RWPE1 (cell line): ENCODE measurements around the gene VPS52.

Experiments
- CTCF ChIA-PET: fragments of 350-600 bp; sonication (Branson Sonifier 250); formaldehyde crosslinking; extraction: SDS; loops from one replicate; lab custom pipeline; 2021; lab: Yijun Ruan, JAX
- POLR2A ChIA-PET: fragments of 400-600 bp; formaldehyde crosslinking; extraction: SDS; loops from one replicate; lab custom pipeline; 2020; ENCODE audit warnings: antibody characterized with exemption; ENCODE audit not compliant: low non-redundant PET; lab: Yijun Ruan, JAX
- DNase-seq: peaks from one replicate; pipeline ENCODE4 v3.0.0; 2012; ENCODE audit warnings: low spot score
- H3K27ac ChIP-seq: fragments of 450-650 bp; 2 replicates; pipeline ENCODE4 v1.5.1; 2017
- CTCF ChIP-seq: fragments of 450-650 bp; conservative IDR thresholded peaks from 2 replicates; pipeline ENCODE4 v1.5.1; 2017; ENCODE audit warnings: low read depth, mild to moderate bottlenecking

Gene VPS52

GRCh38 chr6:33271468-33272274 is at the start of gene VPS52, which contains the start of gene RPS18:
TSS of gene VPS52 (minus strand) at chr6:33271876. CDS start at chr6:33271675, 201 bp downstream.
TSS of gene RPS18 (plus strand) at chr6:33272075. CDS start at chr6:33272120, 45 bp downstream.
- H3K27ac ChIP-seq, result peak within 1 kb of the TSS; percentile 90
- TF ChIP-seq CTCF, result no peak
- ChIA-PET CTCF (interaction anchor here (0.5 to 0.6 kb wide), 4 partner anchors 29 to 1804 kb away, joined by 3 to 4 read pairs (median 3); no protein-coding TSS in a partner anchor), POLR2A (interaction anchor here (0.6 to 2.0 kb wide), 6 partner anchors 11 to 52 kb away, joined by 3 to 10 read pairs (median 3); partner anchors contain the start of genes PFDN6 and WDR46)
- DNase-seq, result peak; percentile 87

- POLR2A ChIA-PET, result no interaction called here
- TF ChIP-seq CTCF, result no peak
- peak overlapping the region; percentile 95 for H3K27ac ChIP-seq
- no peak for DNase-seq
- CTCF ChIA-PET, result interaction anchor here (0.6 kb wide), 1 partner anchor 33 kb away, joined by 3 read pairs; no protein-coding TSS in a partner anchor
Observed at GRCh38 chr6:33321227-33321626, 49.6 kb upstream of the VPS52 start.

GRCh38 chr6:33320315-33321181 is 48.9 kb upstream of the VPS52 start:
- DNase-seq, result peak; percentile 60
- no peak for TF ChIP-seq CTCF
- ChIA-PET CTCF (interaction anchor here (0.6 kb wide), 4 partner anchors 22 to 1854 kb away, joined by 3 read pairs; partner anchors contain the start of gene RGL2), POLR2A (no interaction called here)
- H3K27ac ChIP-seq, result peak overlapping the region; percentile 95

- POLR2A ChIA-PET, result no interaction called here
- TF ChIP-seq CTCF, result no peak
Observed at GRCh38 chr6:33319939-33320314, 48.3 kb upstream of the VPS52 start.

GRCh38 chr6:33318426-33319073 is 46.9 kb upstream of the VPS52 start:
- ChIA-PET POLR2A (interaction anchor here (0.6 kb wide), 1 partner anchor 99 kb away, joined by 7 read pairs; the partner anchor contains the start of gene CUTA), CTCF (interaction anchor here (0.6 to 0.7 kb wide), 2 partner anchors 96 to 172 kb away, joined by 4 to 5 read pairs; no protein-coding TSS in a partner anchor)
- no peak for TF ChIP-seq CTCF
- DNase-seq, result no peak
- H3K27ac ChIP-seq, result peak overlapping the region; percentile 95

More at GRCh38 chr6:33319939-33320314, 48.3 kb upstream of the VPS52 start:
- DNase-seq, result no peak
- CTCF ChIA-PET, result interaction anchor here (0.6 to 0.7 kb wide), 3 partner anchors 21 to 1855 kb away, joined by 3 to 4 read pairs (median 3); partner anchors contain the start of gene RGL2
- H3K27ac ChIP-seq, result peak overlapping the region; percentile 95
